ENCODE data around the gene UNC13D. TPM values are rescaled to one million over a fixed set of nuclear protein-coding genes. Genes with fewer than 3 reads are reported as not detected.

Gene UNC13D
- total and polyA plus RNA-seq, 9 of the 15 experiments (the other 6 are each of a cell fraction or from before 2014, with no cell fraction given): 0.86 to 244 (median 69.2) TPM

- TF ChIP-seq HNRNPL (IDR thresholded peaks at IDR 0.05; ENCODE audit: low read depth, low read length): no peak
- no peak for TF ChIP-seq SRSF7 (optimal IDR thresholded peaks at IDR 0.05; ENCODE audit: low read depth, low read length)
- no peak; the same call in 1 of the 2 replicates for TF ChIP-seq MXI1 (IDR thresholded peaks at IDR 0.05; ENCODE audit: low read depth, low read length)
- TF ChIP-seq ZFP91 (CRISPR knock-in tag; IDR thresholded peaks at IDR 0.05): no peak
- TF ChIP-seq ILF3 (IDR thresholded peaks at IDR 0.05; ENCODE audit: borderline replicate concordance): no peak
- TF ChIP-seq ZNF449 (CRISPR knock-in tag; IDR thresholded peaks at IDR 0.05): 0 out of 2 replicates have a peak, but pooled peaks have one; percentile 39
- TF ChIP-seq DDX20 (tag; IDR thresholded peaks at IDR 0.05; ENCODE audit: low read depth): no peak
- TF ChIP-seq SPI1 (IDR thresholded peaks at IDR 0.05; ENCODE audit: borderline replicate concordance, low read depth, low read length): peak; percentile 64
- TF ChIP-seq BCL6 (CRISPR knock-in tag; IDR thresholded peaks at IDR 0.05): no peak
- no peak for TF ChIP-seq XRCC4 (IDR thresholded peaks at IDR 0.05; ENCODE audit: extremely low read depth, insufficient read depth, insufficient read length)
- peak; percentile 92 for TF ChIP-seq CBFA2T2 (conservative IDR thresholded peaks at IDR 0.05)
- TF ChIP-seq BDP1 (IDR thresholded peaks at IDR 0.05; ENCODE audit: insufficient read depth, insufficient read length): no peak
- TF ChIP-seq TOE1 (IDR thresholded peaks at IDR 0.05; ENCODE audit: borderline replicate concordance): peak; percentile 99
- TF ChIP-seq TOE1 (CRISPR knock-in tag; IDR thresholded peaks at IDR 0.05; ENCODE audit: borderline replicate concordance, low read depth): peak; percentile 61; the same call in 1 of the 2 replicates
- no peak for TF ChIP-seq ZBED1 (IDR thresholded peaks at IDR 0.05)
- TF ChIP-seq RBM39 (optimal IDR thresholded peaks at IDR 0.05; ENCODE audit: low read depth, low read length): no peak
- no peak for TF ChIP-seq KDM2B (CRISPR knock-in tag; IDR thresholded peaks at IDR 0.05)
- peak in 1 of 2 experiments; percentile 88; a peak in 2 of 4 replicates for TF ChIP-seq ZNF639 (CRISPR knock-in tag; conservative IDR thresholded peaks at IDR 0.05 in 1 of 2, IDR thresholded peaks at IDR 0.05 in 1 of 2)
- no peak for TF ChIP-seq ZNF77 (CRISPR knock-in tag; IDR thresholded peaks at IDR 0.05)
- TF ChIP-seq FOXP4 (CRISPR knock-in tag; IDR thresholded peaks at IDR 0.05; ENCODE audit: borderline replicate concordance): peak; percentile 86; the same call in 1 of the 2 replicates
- peak; percentile 89 for TF ChIP-seq SP1 (CRISPR knock-in tag; IDR thresholded peaks at IDR 0.05)
These were observed 11.3 kb upstream of the UNC13D start, which contains the start of gene WBP2 (continued) for GRCh38 chr17:75855310-75856061.
